ENCODE measurements around the gene KCNJ12.

DNA sequence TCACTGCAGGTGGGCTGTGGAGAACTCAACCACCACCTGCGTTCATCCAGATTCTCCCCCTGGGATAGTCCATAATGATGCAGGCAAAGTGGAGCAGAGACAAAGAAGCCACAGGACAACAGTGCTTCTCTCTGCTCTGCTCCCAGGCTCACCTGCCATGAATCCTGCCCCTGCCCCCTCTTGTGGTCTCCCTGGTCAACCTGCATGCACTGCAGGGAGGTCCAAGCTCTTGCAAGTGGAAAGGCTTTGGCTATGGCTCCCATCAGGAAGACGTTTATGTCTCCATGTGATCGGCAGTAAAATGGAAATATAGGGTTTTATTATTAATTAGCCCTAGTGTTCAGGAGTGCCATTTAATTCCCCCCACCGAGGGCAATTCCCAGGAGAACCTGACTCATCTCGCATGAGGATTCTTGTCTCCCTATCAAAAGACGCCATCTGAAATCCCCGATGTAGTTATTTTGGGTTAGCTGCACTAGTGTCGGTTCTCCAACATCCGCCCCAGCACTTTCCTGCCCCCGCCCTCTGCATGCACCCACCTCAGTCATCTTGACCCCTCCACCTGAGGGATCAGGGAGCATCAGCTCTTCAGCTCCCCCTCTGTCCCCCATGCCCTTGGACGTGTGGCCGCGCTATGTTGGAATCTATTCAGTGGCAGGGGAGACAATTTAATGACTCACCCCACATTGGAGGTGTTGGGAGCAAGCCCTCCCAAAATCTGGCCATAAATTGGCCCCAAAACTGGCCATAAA lies 91.8 kb downstream of the KCNJ12 start:
- TF ChIP-seq, protein P1, sequence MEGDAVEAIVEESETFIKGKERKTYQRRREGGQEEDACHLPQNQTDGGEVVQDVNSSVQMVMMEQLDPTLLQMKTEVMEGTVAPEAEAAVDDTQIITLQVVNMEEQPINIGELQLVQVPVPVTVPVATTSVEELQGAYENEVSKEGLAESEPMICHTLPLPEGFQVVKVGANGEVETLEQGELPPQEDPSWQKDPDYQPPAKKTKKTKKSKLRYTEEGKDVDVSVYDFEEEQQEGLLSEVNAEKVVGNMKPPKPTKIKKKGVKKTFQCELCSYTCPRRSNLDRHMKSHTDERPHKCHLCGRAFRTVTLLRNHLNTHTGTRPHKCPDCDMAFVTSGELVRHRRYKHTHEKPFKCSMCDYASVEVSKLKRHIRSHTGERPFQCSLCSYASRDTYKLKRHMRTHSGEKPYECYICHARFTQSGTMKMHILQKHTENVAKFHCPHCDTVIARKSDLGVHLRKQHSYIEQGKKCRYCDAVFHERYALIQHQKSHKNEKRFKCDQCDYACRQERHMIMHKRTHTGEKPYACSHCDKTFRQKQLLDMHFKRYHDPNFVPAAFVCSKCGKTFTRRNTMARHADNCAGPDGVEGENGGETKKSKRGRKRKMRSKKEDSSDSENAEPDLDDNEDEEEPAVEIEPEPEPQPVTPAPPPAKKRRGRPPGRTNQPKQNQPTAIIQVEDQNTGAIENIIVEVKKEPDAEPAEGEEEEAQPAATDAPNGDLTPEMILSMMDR (IDR thresholded peaks at IDR 0.05): no peak
- no peak for TF ChIP-seq POLR2A (IDR thresholded peaks at IDR 0.05)
- TF ChIP-seq EP300 (IDR thresholded peaks at IDR 0.05; ENCODE audit: low read depth): no peak
- TF ChIP-seq POLR2AphosphoS5 (IDR thresholded peaks at IDR 0.05): no peak

Data from transverse colon (tissue), 4 donors.